HCT116 (cell line): Measurements from ENCODE around the gene PGBD1. TPM values are rescaled to one million over a fixed set of nuclear protein-coding genes. Genes with fewer than 3 reads are reported as not detected.

Source experiments
- ATAC-seq: fragments of 200-7000 bp; cut with Tn5 transposase; 2 replicates; pipeline ENCODE4 v1.9.1; 2020; ENCODE audit warnings: mild to moderate bottlenecking, moderate library complexity
- BruUV-seq: library from RNA; stranded (reverse); fragments of 400-500 nt; replicated peaks from 2 replicates; lab custom pipeline; 2021; lab: Mats Ljungman, UMichigan
- CTCF ChIA-PET: fragments of 300-600 bp; sonication (Branson Sonifier 250); formaldehyde crosslinking; loops from one replicate; lab custom pipeline; 2021; ENCODE audit warnings: antibody characterized with exemption; lab: Charles Lee
- POLR2A ChIA-PET: fragments of 300-600, 350-600 bp; sonication (Branson Sonifier 250); formaldehyde crosslinking; loops from one replicate; lab custom pipeline; 2021; ENCODE audit warnings: antibody characterized with exemption; lab: Charles Lee
- RAD21 ChIA-PET, 2 experiments: fragments of 300-600 bp; sonication (Branson Sonifier 250); formaldehyde crosslinking; loops; one replicate each; lab custom pipeline; 2023; ENCODE audit warnings: low total read pairs in 2 of 2; ENCODE audit not compliant: uncharacterized antibody in 2 of 2, unreplicated experiment in 2 of 2, low non-redundant PET in 1 of 2; lab: Charles Lee
- DNase-seq: peaks from one replicate; pipeline ENCODE4 v3.0.0-alpha.2; 2010; ENCODE audit warnings: low read depth, low spot score
- H2AFZ ChIP-seq: fragments of 200-600 bp; shearing (Covaris generic), sonication (generic); 2 replicates; pipeline ENCODE4 v1.6.1; 2017; ENCODE audit warnings: low read depth, mixed run types, mixed read lengths, antibody characterized with exemption, low read length; ENCODE audit not compliant: poor library complexity, severe bottlenecking
- H3K27ac ChIP-seq: 2 replicates; pipeline ENCODE4 v1.5.1; 2012; ENCODE audit warnings: low read depth, low read length
- H3K27me3 ChIP-seq: fragments of 200-600 bp; sonication (generic); 2 replicates; pipeline ENCODE4 v1.6.1; 2016; ENCODE audit warnings: mixed run types, low read length, mixed read lengths; ENCODE audit not compliant: insufficient read depth
- H3K36me3 ChIP-seq, 2 experiments: fragments of 200-500 bp in 1 of 2; fragments of 200-600 bp in 1 of 2; sonication (Bioruptor generic) in 1 of 2; sonication (generic) in 1 of 2; 2 replicates each; pipeline versions ENCODE4 v1.5.1 to v1.6.1; 2014 to 2016; ENCODE audit warnings: low read length in 2 of 2, inconsistent platforms in 1 of 2, mixed read lengths in 1 of 2, mixed run types in 1 of 2; ENCODE audit not compliant: insufficient read depth in 2 of 2, control insufficient read depth in 1 of 2
- H3K4me1 ChIP-seq, 2 experiments: fragments of 200-600 bp in 1 of 2; sonication (generic) in 1 of 2; 2 replicates each; pipeline versions ENCODE4 v1.5.1 to v1.6.1; 2012 to 2017; ENCODE audit warnings: low read length in 2 of 2, inconsistent platforms in 1 of 2, mild to moderate bottlenecking in 1 of 2, mixed read lengths in 1 of 2, mixed run types in 1 of 2, moderate library complexity in 1 of 2; ENCODE audit not compliant: insufficient read depth in 2 of 2, control insufficient read depth in 1 of 2
- H3K4me2 ChIP-seq: fragments of 200-600 bp; sonication (generic); 2 replicates; pipeline ENCODE4 v1.6.1; 2017; ENCODE audit warnings: mixed run types, low read length, mixed read lengths
- H3K4me3 ChIP-seq, 2 experiments: fragments of 200-600 bp in 1 of 2; sonication (generic) in 1 of 2; replicated peaks in 1 of 2; 2 replicates each; pipeline ENCODE4 v1.5.1; 2011 to 2016; ENCODE audit warnings: low read length in 2 of 2, control low read depth in 1 of 2, low read depth in 1 of 2, mild to moderate bottlenecking in 1 of 2, mixed read lengths in 1 of 2, mixed run types in 1 of 2
- H3K79me2 ChIP-seq: fragments of 200-600 bp; sonication (generic); 2 replicates; pipeline ENCODE4 v1.6.1; 2017; ENCODE audit warnings: mild to moderate bottlenecking, mixed run types, low read length, moderate library complexity, mixed read lengths; ENCODE audit not compliant: insufficient read depth
- H3K9ac ChIP-seq: fragments of 200-600 bp; sonication (generic); 2 replicates; pipeline ENCODE4 v1.6.1; 2016; ENCODE audit warnings: low read length, mixed read lengths
- H3K9me2 ChIP-seq: fragments of 200-600 bp; sonication (generic), shearing (Covaris generic); 2 replicates; pipeline ENCODE4 v1.6.1; 2017; ENCODE audit warnings: mixed run types, mild to moderate bottlenecking, moderate library complexity; ENCODE audit not compliant: insufficient read depth
- H3K9me3 ChIP-seq, 2 experiments: fragments of 200-500 bp in 1 of 2; fragments of 200-600 bp in 1 of 2; sonication (Bioruptor generic) in 1 of 2; sonication (generic) in 1 of 2; 2 replicates each; pipeline ENCODE4 v1.6.1; 2014 to 2017; ENCODE audit warnings: low read length in 2 of 2, mixed read lengths in 2 of 2, inconsistent platforms in 1 of 2, low read depth in 1 of 2, mild to moderate bottlenecking in 1 of 2, mixed run types in 1 of 2, moderate library complexity in 1 of 2; ENCODE audit not compliant: control insufficient read depth in 1 of 2, insufficient read depth in 1 of 2
- H4K20me1 ChIP-seq: fragments of 200-600 bp; sonication (generic), shearing (Covaris generic); 2 replicates; pipeline ENCODE4 v1.6.1; 2017; ENCODE audit warnings: mixed run types, mild to moderate bottlenecking, moderate library complexity; ENCODE audit not compliant: insufficient read depth
- CBX3 ChIP-seq: IDR thresholded peaks from 2 replicates; pipeline ENCODE4 v1.6.1; 2012; ENCODE audit warnings: low read depth
- CEBPB ChIP-seq: IDR thresholded peaks from 2 replicates; pipeline ENCODE4 v1.6.1; 2012; ENCODE audit warnings: low read depth
- EZH2phosphoT487 ChIP-seq: fragments of 200-600 bp; IDR thresholded peaks from 2 replicates; pipeline ENCODE4 v1.6.1; 2018; ENCODE audit warnings: antibody characterized with exemption, borderline replicate concordance
- FOSL1 ChIP-seq: IDR thresholded peaks from 2 replicates; pipeline ENCODE4 v1.6.1; 2012; ENCODE audit warnings: low read depth
- JUND ChIP-seq: IDR thresholded peaks from 2 replicates; pipeline ENCODE4 v1.6.1; 2012
- POLR2AphosphoS5 ChIP-seq: IDR thresholded peaks from 2 replicates; pipeline ENCODE4 v1.6.1; 2011; ENCODE audit warnings: mild to moderate bottlenecking, low read depth, low read length, moderate library complexity
- SP1 ChIP-seq: IDR thresholded peaks from 2 replicates; pipeline ENCODE4 v1.6.1; 2012; ENCODE audit warnings: low read depth
- YY1 ChIP-seq: IDR thresholded peaks from 2 replicates; pipeline ENCODE4 v1.6.1; 2011; ENCODE audit warnings: low read length, low read depth, moderate library complexity, mild to moderate bottlenecking; ENCODE audit not compliant: insufficient replicate concordance; ENCODE audit errors: extremely low read depth
- ZFX ChIP-seq: fragments of 450-650 bp; IDR thresholded peaks from 2 replicates; pipeline ENCODE4 v1.6.1; 2017
- intact Hi-C: fragments of 100-400 bp; cut with micrococcal nuclease; formaldehyde crosslinking; loops from 2 replicates; pipeline ENCODE4 v1.10.0; 2022
- total RNA-seq: library from RNA; stranded (reverse); gene quantifications from one replicate; pipeline ENCODE4 v1.2.1, GENCODE V29; 2021; ENCODE audit not compliant: unreplicated experiment
- TF ChIP-seq, protein P1 (sequence below): IDR thresholded peaks from 2 replicates; pipeline ENCODE4 v1.6.1; 2012
- TF ChIP-seq, protein P2 (sequence below): IDR thresholded peaks from 2 replicates; pipeline ENCODE4 v1.6.1; 2011; ENCODE audit warnings: mild to moderate bottlenecking, low read length, moderate library complexity; ENCODE audit not compliant: insufficient replicate concordance; ENCODE audit errors: extremely low read depth

The PGBD1 gene
- total RNA-seq, 1 experiment from 2014 or later: 3.6 TPM

DNA sequence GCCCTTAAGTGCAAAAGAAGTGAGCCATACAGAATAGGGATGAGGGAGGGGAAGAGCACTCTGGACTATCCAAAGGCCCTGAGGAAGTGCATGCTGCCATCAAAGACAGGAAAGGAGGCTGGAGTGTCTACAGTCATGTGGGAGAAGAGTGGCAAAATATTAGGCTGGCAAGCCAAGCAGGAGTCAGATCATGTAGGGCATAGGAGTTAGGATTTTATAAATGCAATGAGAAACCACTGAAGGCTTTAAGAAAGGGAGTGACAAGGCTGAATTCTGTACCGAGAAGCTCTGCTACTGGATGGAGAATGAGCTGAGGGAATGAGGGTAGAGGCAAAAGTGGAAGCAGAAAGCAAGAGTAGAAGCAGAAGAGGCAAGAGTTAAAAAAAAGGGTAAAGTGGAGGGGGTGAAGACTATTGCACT lies 52.2 kb downstream of the PGBD1 start:
- DNase-seq: no peak
- Histone ChIP-seq H3K4me2 (no peak overlapping the region), H3K4me1 (peaks cover 13 to 19% of the 10 kb centered on the region in 2 experiments; a peak in 3 of 4 replicates), H3K27ac (no peak overlapping the region), H3K27me3 (no peaks in the 10 kb centered on the region), H3K9me2 (no peaks in the 10 kb centered on the region), H3K9ac (no peak overlapping the region), H3K9me3 (no peaks in the 10 kb centered on the region), H4K20me1 (no peaks in the 10 kb centered on the region), H3K36me3 (no peaks in the 10 kb centered on the region), H3K4me3 (no peak overlapping the region), H3K79me2 (peaks cover 5% of the 10 kb centered on the region; the same call in 1 of the 2 replicates), H2AFZ (no peak overlapping the region)
- BruUV-seq: no TSS peak
- TF ChIP-seq YY1: no peak
- TF ChIP-seq CBX3: no peak
- no peak for TF ChIP-seq SP1
- TF ChIP-seq POLR2AphosphoS5: no peak
- TF ChIP-seq CEBPB: no peak
- TF ChIP-seq, protein P1, sequence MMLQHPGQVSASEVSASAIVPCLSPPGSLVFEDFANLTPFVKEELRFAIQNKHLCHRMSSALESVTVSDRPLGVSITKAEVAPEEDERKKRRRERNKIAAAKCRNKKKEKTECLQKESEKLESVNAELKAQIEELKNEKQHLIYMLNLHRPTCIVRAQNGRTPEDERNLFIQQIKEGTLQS: no peak
- no peak for TF ChIP-seq ZFX
- no peak for TF ChIP-seq FOSL1
- TF ChIP-seq EZH2phosphoT487: no peak
- TF ChIP-seq, protein P2, sequence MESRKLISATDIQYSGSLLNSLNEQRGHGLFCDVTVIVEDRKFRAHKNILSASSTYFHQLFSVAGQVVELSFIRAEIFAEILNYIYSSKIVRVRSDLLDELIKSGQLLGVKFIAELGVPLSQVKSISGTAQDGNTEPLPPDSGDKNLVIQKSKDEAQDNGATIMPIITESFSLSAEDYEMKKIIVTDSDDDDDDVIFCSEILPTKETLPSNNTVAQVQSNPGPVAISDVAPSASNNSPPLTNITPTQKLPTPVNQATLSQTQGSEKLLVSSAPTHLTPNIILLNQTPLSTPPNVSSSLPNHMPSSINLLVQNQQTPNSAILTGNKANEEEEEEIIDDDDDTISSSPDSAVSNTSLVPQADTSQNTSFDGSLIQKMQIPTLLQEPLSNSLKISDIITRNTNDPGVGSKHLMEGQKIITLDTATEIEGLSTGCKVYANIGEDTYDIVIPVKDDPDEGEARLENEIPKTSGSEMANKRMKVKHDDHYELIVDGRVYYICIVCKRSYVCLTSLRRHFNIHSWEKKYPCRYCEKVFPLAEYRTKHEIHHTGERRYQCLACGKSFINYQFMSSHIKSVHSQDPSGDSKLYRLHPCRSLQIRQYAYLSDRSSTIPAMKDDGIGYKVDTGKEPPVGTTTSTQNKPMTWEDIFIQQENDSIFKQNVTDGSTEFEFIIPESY: no peak
- TF ChIP-seq JUND: no peak
- ChIA-PET CTCF (no interaction called here), POLR2A (no interaction called here), RAD21 (no interaction called here)
- intact Hi-C loops: no loop called here
- no peak for ATAC-seq
